CD14-positive monocyte (primary cell): Measurements from ENCODE around the gene CCT3. TPM values are rescaled to one million over a fixed set of nuclear protein-coding genes. Genes with fewer than 3 reads are reported as not detected.
A peak's percentile ranks its signal among the peaks of the same experiment; 100 is the strongest.
"Not testable (repeated sequence)": the region's sequence is repeated elsewhere in the genome, so short reads cannot be mapped to it uniquely, and the experiment has no call there.

Source experiments
- DNase-seq, 3 donors: peaks; one replicate each; pipeline ENCODE4 v3.0.0-alpha.2; 2011 to 2022
- H2AFZ ChIP-seq: 2 replicates; pipeline ENCODE4 v1.6.0; 2012; ENCODE audit warnings: mild to moderate bottlenecking, low read depth, low read length, inconsistent platforms; ENCODE audit not compliant: insufficient read depth, poor library complexity, severe bottlenecking
- H3K27ac ChIP-seq, 2 donors: 1 replicate in 1 of 2; 2 replicates in 1 of 2; pipeline ENCODE4 v1.5.1; 2012 to 2013; ENCODE audit warnings: low read length in 2 of 2, control low read depth in 1 of 2, inconsistent platforms in 1 of 2, low read depth in 1 of 2, mild to moderate bottlenecking in 1 of 2
- H3K27me3 ChIP-seq, 2 donors: one replicate each; pipeline versions ENCODE4 v1.6.0 to v1.6.1; 2011 to 2013; ENCODE audit warnings: low read length in 2 of 2; ENCODE audit not compliant: control insufficient read depth in 2 of 2, insufficient read depth in 2 of 2
- H3K36me3 ChIP-seq, 2 donors: replicated peaks in 1 of 2; 1 replicate in 1 of 2; 2 replicates in 1 of 2; pipeline versions ENCODE4 v1.5.1 to v1.6.1; 2012 to 2013; ENCODE audit warnings: low read length in 2 of 2, control low read depth in 1 of 2, inconsistent platforms in 1 of 2, mild to moderate bottlenecking in 1 of 2; ENCODE audit not compliant: insufficient read depth in 2 of 2, control insufficient read depth in 1 of 2
- H3K4me1 ChIP-seq, 2 donors: 1 replicate in 1 of 2; 2 replicates in 1 of 2; pipeline versions ENCODE4 v1.5.1 to v1.6.1; 2012 to 2013; ENCODE audit warnings: low read length in 2 of 2, control low read depth in 1 of 2, inconsistent platforms in 1 of 2, mild to moderate bottlenecking in 1 of 2, moderate library complexity in 1 of 2; ENCODE audit not compliant: insufficient read depth in 2 of 2, control insufficient read depth in 1 of 2
- H3K4me2 ChIP-seq: replicated peaks from 2 replicates; pipeline ENCODE3; 2012; ENCODE audit warnings: low read length, moderate library complexity, mild to moderate bottlenecking; ENCODE audit not compliant: poor library complexity, severe bottlenecking; ENCODE audit errors: extremely low read depth
- H3K4me3 ChIP-seq, 3 experiments: fragments of 200-600 bp in 1 of 3; sonication (generic) in 1 of 3; replicated peaks in 1 of 3; 1 replicate in 2 of 3; 2 replicates in 1 of 3; pipeline ENCODE4 v1.5.1; 2011 to 2013; ENCODE audit warnings: low read length in 3 of 3, mild to moderate bottlenecking in 3 of 3, control low read depth in 2 of 3, low read depth in 2 of 3, inconsistent platforms in 1 of 3, moderate library complexity in 1 of 3
- H3K79me2 ChIP-seq: 2 replicates; pipeline ENCODE4 v1.6.0; 2012; ENCODE audit warnings: mild to moderate bottlenecking, control low read depth, inconsistent platforms, low read length, moderate library complexity; ENCODE audit not compliant: insufficient read depth
- H3K9ac ChIP-seq: 2 replicates; pipeline ENCODE4 v1.6.0; 2017; ENCODE audit warnings: low read length, mild to moderate bottlenecking; ENCODE audit not compliant: insufficient read depth, poor library complexity, severe bottlenecking
- H3K9me3 ChIP-seq, 2 donors: replicated peaks in 1 of 2; 1 replicate in 1 of 2; 2 replicates in 1 of 2; pipeline versions ENCODE4 v1.5.1 to v1.6.1; 2012 to 2013; ENCODE audit warnings: low read length in 2 of 2, control low read depth in 1 of 2; ENCODE audit not compliant: control insufficient read depth in 1 of 2, insufficient read depth in 1 of 2
- H4K20me1 ChIP-seq: 2 replicates; pipeline ENCODE4 v1.6.0; 2012; ENCODE audit warnings: mild to moderate bottlenecking, low read length, control low read depth, moderate library complexity; ENCODE audit not compliant: insufficient read depth
- H3K27ac Mint-ChIP-seq, 7 donors: one replicate each; pipeline ENCODE4 v1.8.0; 2020; ENCODE audit warnings: mild to moderate bottlenecking in 7 of 7, mixed read lengths in 7 of 7, moderate library complexity in 6 of 7, inconsistent platforms in 2 of 7
- H3K27me3 Mint-ChIP-seq, 3 donors: one replicate each; pipeline ENCODE4 v1.8.0; 2021 to 2022; ENCODE audit warnings: low read depth in 3 of 3, mild to moderate bottlenecking in 3 of 3, mixed read lengths in 3 of 3, moderate library complexity in 3 of 3, inconsistent platforms in 1 of 3
- H3K36me3 Mint-ChIP-seq, 2 donors: one replicate each; pipeline ENCODE4 v1.8.0; 2020; ENCODE audit warnings: mixed read lengths in 2 of 2, inconsistent platforms in 1 of 2, mild to moderate bottlenecking in 1 of 2
- H3K4me1 Mint-ChIP-seq: one replicate; pipeline ENCODE4 v1.8.0; 2020; ENCODE audit warnings: mild to moderate bottlenecking, mixed read lengths
- H3K4me3 Mint-ChIP-seq, 2 donors: one replicate each; pipeline ENCODE4 v1.8.0; 2020; ENCODE audit warnings: mild to moderate bottlenecking in 2 of 2, mixed read lengths in 2 of 2, moderate library complexity in 1 of 2
- H3K9me3 Mint-ChIP-seq, 7 donors: one replicate each; pipeline ENCODE4 v1.8.0; 2020 to 2022; ENCODE audit warnings: mixed read lengths in 7 of 7, mild to moderate bottlenecking in 6 of 7, moderate library complexity in 6 of 7, inconsistent platforms in 2 of 7
- WGBS: methylation state at CpG from one replicate; pipeline ENCODE4 v1.1.5; 2013; ENCODE audit warnings: missing lambda C conversion rate; ENCODE audit not compliant: insufficient coverage; 5-methylcytosine and 5-hydroxymethylcytosine counted together
- intact Hi-C, 2 donors: fragments of 100-400 bp; cut with micrococcal nuclease; formaldehyde crosslinking; loops; one replicate each; pipeline versions ENCODE4 v1.15.0 to v1.15.1; 2023
- polyA plus RNA-seq, 3 donors: library from polyadenylated mRNA; depleted of rRNA in 1 of 3; unstranded in 2 of 3; stranded (reverse) in 1 of 3; fragments of 300-500 nt in 2 of 3; fragments of >200 nt in 1 of 3; fragmentation: Illumina TruSeq in 2 of 3; gene quantifications; 1 replicate in 2 of 3; 2 replicates in 1 of 3; pipeline ENCODE4 v1.2.3, GENCODE V29; 2012 to 2021
- TF ChIP-seq, protein P1 (sequence below): fragments of 200-600 bp; IDR thresholded peaks from one replicate; pipeline ENCODE4 v1.8.0; 2022; ENCODE audit warnings: antibody characterized with exemption, mild to moderate bottlenecking

Gene CCT3
- polyA plus RNA-seq, 3 donors = 65.3 to 97.3 (median 94.8) TPM

DNA sequence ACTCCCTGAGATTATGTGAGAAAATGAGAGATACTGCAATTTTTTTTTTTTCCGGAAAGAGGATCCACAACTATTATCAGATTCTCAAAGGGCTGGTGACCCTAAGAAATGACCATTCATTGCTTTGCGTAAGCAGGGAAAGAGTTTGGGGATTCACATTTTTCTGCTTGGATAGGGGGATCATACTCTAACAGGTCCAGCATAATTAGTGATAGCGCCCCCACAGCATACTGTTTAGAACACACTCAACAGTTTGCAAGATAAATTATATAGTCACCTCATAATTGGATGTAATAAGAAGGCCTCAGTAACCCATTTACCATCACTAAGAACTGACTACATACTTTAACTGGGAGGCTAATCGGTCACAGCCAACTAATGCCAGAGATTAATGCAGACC is 1.9 kb downstream of the CCT3 start:
- Mint-ChIP-seq H3K9me3 (peaks cover 0 to 2% (median 0%) of the 10 kb centered on the region in 7 donors), H3K4me1 (peaks cover 18% of the 10 kb centered on the region), H3K4me3 (no peak overlapping the region), H3K27me3 (no peaks in the 10 kb centered on the region), H3K36me3 (peaks cover 41 to 45% of the 10 kb centered on the region in 2 donors), H3K27ac (peak overlapping the region in 1 of 7 donors; percentile 6)
- Histone ChIP-seq H3K9me3 (no peaks in the 10 kb centered on the region), H2AFZ (no peak overlapping the region), H3K4me1 (peaks cover 18 to 20% of the 10 kb centered on the region in 2 donors), H3K4me3 (no peak overlapping the region), H3K27me3 (no peaks in the 10 kb centered on the region), H3K4me2 (peak overlapping the region; percentile 87), H4K20me1 (peaks cover 31% of the 10 kb centered on the region), H3K9ac (no peak overlapping the region), H3K27ac (no peak overlapping the region), H3K79me2 (peaks cover 50% of the 10 kb centered on the region), H3K36me3 (peaks cover 44 to 47% of the 10 kb centered on the region in 2 donors)
- WGBS = 88% methylated on average over 1 of the region's 4 CpGs
- intact Hi-C loops = loop anchor here in 1 of 2 donors (10.0 kb wide), 1 partner anchor 61 kb away; no protein-coding TSS in a partner anchor
- TF ChIP-seq, protein P1, sequence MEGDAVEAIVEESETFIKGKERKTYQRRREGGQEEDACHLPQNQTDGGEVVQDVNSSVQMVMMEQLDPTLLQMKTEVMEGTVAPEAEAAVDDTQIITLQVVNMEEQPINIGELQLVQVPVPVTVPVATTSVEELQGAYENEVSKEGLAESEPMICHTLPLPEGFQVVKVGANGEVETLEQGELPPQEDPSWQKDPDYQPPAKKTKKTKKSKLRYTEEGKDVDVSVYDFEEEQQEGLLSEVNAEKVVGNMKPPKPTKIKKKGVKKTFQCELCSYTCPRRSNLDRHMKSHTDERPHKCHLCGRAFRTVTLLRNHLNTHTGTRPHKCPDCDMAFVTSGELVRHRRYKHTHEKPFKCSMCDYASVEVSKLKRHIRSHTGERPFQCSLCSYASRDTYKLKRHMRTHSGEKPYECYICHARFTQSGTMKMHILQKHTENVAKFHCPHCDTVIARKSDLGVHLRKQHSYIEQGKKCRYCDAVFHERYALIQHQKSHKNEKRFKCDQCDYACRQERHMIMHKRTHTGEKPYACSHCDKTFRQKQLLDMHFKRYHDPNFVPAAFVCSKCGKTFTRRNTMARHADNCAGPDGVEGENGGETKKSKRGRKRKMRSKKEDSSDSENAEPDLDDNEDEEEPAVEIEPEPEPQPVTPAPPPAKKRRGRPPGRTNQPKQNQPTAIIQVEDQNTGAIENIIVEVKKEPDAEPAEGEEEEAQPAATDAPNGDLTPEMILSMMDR = no peak
- DNase-seq = no peak

DNA sequence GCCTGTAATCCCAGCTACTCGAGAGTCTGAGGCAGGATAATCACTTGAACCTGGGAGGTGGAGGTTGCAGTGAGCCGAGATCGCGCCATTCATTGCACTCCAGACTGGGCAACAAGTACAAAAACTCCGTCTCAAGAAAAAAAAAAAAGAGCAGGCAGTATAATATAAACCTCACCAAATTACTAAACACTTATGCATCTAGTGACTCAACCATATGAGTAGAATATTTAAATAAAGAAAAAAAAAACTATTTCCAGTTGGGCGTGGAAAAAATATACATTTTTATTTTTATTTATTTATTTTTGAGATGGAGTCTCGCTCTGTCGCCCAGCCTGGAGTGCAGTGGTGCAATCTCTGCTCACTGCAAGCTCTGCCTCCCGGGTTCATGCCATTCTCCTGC is 14.9 kb downstream of the CCT3 start:
- H3K27ac ChIP-seq, H3K9me3 Mint-ChIP-seq, H3K27ac Mint-ChIP-seq, H3K4me3 Mint-ChIP-seq, H2AFZ ChIP-seq, H3K4me1 Mint-ChIP-seq, H3K27me3 ChIP-seq, H3K4me3 ChIP-seq, H3K4me1 ChIP-seq, DNase-seq, H3K4me2 ChIP-seq, H3K79me2 ChIP-seq, H3K9ac ChIP-seq, H3K27me3 Mint-ChIP-seq, H3K9me3 ChIP-seq, intact Hi-C loops: not testable (repeated sequence)
- peaks cover 58 to 85% of the 10 kb centered on the region in 2 donors for H3K36me3 Mint-ChIP-seq
- Histone ChIP-seq H4K20me1 (peaks cover 12% of the 10 kb centered on the region), H3K36me3 (peaks cover 64 to 82% of the 10 kb centered on the region in 2 donors)
- WGBS = 100% methylated on average over 1 of the region's 9 CpGs
